HFFc6 (cell line): ENCODE data around the gene UNC45A. TPM values are rescaled to one million over a fixed set of nuclear protein-coding genes. Genes with fewer than 3 reads are reported as not detected.

ENCODE experiments used
- DNase-seq: peaks from one replicate; pipeline ENCODE4 v3.0.0-alpha.2; 2018
- H3K27ac Mint-ChIP-seq: 2 replicates; pipeline ENCODE4 v1.8.0; 2020; ENCODE audit warnings: mild to moderate bottlenecking, mixed read lengths
- H3K27me3 Mint-ChIP-seq: 2 replicates; pipeline ENCODE4 v1.8.0; 2021; ENCODE audit warnings: mild to moderate bottlenecking, moderate library complexity, mixed read lengths; ENCODE audit not compliant: insufficient read depth
- H3K36me3 Mint-ChIP-seq: 2 replicates; pipeline ENCODE4 v1.8.0; 2021; ENCODE audit warnings: low read depth, mixed read lengths
- H3K4me1 Mint-ChIP-seq: 2 replicates; pipeline ENCODE4 v1.8.0; 2020; ENCODE audit warnings: low read depth, mixed read lengths
- H3K4me3 Mint-ChIP-seq: 2 replicates; pipeline ENCODE4 v1.8.0; 2020; ENCODE audit warnings: mild to moderate bottlenecking, moderate library complexity, mixed read lengths
- H3K9me3 Mint-ChIP-seq: 2 replicates; pipeline ENCODE4 v1.8.0; 2020; ENCODE audit warnings: mild to moderate bottlenecking, mixed read lengths
- long read RNA-seq: library from polyadenylated mRNA; unstranded; transcript quantifications from one replicate; pipeline ENCODE4 v2.0.0, GENCODE V29; 2019
- total RNA-seq, 6 experiments: library from RNA; stranded (reverse); fragmentation: NEBNext Ultra II Directional; extraction: Animal tissue kit (Norgen Biotek cat#: 25700); gene quantifications; 2 replicates in 1 of 6; 3 replicates in 5 of 6; pipeline ENCODE4 v1.2.3, GENCODE V29; 2021
- TF ChIP-seq, protein P1 (sequence below): fragments of 200-600 bp; sonication (generic); IDR thresholded peaks from 2 replicates; pipeline ENCODE4 v1.5.0; 2021; ENCODE audit warnings: antibody characterized with exemption, mild to moderate bottlenecking

Gene UNC45A, protein sequence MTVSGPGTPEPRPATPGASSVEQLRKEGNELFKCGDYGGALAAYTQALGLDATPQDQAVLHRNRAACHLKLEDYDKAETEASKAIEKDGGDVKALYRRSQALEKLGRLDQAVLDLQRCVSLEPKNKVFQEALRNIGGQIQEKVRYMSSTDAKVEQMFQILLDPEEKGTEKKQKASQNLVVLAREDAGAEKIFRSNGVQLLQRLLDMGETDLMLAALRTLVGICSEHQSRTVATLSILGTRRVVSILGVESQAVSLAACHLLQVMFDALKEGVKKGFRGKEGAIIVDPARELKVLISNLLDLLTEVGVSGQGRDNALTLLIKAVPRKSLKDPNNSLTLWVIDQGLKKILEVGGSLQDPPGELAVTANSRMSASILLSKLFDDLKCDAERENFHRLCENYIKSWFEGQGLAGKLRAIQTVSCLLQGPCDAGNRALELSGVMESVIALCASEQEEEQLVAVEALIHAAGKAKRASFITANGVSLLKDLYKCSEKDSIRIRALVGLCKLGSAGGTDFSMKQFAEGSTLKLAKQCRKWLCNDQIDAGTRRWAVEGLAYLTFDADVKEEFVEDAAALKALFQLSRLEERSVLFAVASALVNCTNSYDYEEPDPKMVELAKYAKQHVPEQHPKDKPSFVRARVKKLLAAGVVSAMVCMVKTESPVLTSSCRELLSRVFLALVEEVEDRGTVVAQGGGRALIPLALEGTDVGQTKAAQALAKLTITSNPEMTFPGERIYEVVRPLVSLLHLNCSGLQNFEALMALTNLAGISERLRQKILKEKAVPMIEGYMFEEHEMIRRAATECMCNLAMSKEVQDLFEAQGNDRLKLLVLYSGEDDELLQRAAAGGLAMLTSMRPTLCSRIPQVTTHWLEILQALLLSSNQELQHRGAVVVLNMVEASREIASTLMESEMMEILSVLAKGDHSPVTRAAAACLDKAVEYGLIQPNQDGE
- total RNA-seq = 10 to 100 TPM; 65.3 to 77.5 (median 72.1) TPM
- long read RNA-seq, transcript UNC45A-202 (20 exons, 3,252 nt) = major isoform, 20 of 72 reads
- long read RNA-seq, partial matches to known transcripts = 48 of 72 reads
- long read RNA-seq, other reads (novel, unspliced or antisense) = 4 of 72 reads

DNA sequence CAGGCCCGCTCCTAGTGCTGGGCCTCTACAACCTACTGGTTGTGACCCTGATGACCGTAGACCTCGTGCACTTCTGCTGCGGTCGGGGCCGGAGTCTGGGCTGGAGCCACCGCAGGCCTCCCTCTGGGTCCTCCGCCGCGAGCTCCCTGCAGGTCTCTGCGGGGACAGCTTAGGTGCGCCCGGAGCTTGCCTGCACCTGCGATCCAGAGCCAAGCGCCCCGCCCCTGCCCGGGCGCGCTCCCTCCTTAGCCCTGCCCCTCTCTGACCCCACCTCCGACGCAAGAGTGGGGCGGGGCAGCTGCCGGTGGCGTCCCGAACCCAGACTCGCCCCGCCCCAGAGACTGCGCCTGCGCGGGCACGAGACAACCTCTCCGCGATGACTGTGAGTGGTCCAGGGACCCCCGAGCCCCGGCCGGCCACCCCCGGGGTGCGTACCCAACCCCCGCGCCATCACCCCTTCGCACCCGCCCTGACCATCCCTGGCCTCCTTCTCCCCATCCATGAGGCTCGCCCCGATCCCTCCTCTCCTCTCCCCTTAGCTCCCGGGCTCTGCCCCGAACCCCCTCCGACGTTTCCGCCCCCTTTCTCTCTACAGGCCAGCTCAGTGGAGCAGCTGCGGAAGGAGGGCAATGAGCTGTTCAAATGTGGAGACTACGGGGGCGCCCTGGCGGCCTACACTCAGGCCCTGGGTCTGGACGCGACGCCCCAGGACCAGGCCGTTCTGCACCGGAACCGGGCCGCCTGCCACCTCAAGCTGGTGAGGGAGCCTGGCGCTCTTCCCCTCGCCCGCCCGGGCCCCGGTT, at the start of gene UNC45A:
UNC45A (plus strand) TSS at position 337 of the 803 bp plus-strand sequence; CDS start at position 377, 40 bp downstream.
- TF ChIP-seq, protein P1, sequence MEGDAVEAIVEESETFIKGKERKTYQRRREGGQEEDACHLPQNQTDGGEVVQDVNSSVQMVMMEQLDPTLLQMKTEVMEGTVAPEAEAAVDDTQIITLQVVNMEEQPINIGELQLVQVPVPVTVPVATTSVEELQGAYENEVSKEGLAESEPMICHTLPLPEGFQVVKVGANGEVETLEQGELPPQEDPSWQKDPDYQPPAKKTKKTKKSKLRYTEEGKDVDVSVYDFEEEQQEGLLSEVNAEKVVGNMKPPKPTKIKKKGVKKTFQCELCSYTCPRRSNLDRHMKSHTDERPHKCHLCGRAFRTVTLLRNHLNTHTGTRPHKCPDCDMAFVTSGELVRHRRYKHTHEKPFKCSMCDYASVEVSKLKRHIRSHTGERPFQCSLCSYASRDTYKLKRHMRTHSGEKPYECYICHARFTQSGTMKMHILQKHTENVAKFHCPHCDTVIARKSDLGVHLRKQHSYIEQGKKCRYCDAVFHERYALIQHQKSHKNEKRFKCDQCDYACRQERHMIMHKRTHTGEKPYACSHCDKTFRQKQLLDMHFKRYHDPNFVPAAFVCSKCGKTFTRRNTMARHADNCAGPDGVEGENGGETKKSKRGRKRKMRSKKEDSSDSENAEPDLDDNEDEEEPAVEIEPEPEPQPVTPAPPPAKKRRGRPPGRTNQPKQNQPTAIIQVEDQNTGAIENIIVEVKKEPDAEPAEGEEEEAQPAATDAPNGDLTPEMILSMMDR = no peak
- H3K4me3 Mint-ChIP-seq = peak within 1 kb of the TSS; percentile 92
- H3K27me3 Mint-ChIP-seq = peaks cover 2% of the 10 kb centered on the region; the same call in 1 of the 2 replicates
- peak within 1 kb of the TSS; percentile 73 for H3K27ac Mint-ChIP-seq
- peak; percentile 66 for DNase-seq
- no peaks in the 10 kb centered on the region for H3K9me3 Mint-ChIP-seq
- peaks cover 11% of the 10 kb centered on the region for H3K36me3 Mint-ChIP-seq
- H3K4me1 Mint-ChIP-seq = peaks cover 45% of the 10 kb centered on the region

DNA sequence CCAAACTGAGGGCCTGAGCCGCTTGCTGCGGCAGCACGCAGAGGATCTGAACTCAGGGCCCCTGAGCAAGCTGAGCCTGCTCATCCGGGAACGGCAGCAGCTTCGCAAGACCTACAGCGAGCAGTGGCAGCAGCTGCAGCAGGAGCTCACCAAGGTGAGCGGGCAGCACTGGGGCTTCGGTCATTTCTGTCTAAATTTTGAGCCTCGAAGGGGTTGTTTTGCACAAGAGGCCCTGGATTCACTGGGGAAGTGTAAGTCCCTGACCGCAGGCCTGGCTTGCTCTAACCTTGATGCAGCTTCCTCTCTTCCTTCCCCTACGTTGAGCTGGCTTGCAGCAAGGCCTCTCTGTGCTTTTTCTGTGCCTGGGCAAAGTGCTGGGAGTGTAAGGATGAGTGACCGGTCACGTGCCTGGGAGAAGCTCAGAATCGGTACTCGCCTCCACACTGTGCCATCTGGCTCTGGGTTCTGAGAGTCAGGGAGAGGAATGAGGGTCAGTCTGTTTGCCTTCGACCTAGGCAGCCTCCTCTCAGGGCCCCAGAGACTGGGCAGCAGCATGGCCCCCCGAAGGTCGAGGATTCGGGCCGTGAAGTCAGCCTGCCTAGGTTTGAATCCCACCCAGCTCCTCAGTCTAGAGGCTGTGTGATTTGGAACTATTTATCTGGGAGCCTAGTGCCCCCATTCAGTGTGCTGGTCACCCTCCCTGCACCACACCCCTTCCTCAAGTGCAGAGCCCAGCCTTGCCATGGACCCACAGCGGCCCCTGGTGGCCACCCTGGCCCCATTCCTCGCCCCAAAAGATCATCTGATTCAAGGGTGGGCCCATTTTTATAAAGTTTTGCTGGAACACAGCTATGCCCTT, 49.4 kb upstream of the UNC45A start:
- Mint-ChIP-seq H3K27ac (no peak overlapping the region), H3K36me3 (no peaks in the 10 kb centered on the region), H3K9me3 (no peaks in the 10 kb centered on the region), H3K27me3 (no peaks in the 10 kb centered on the region; the same call in none of the 2 replicates), H3K4me1 (peaks cover 10% of the 10 kb centered on the region; the same call in 1 of the 2 replicates), H3K4me3 (no peak overlapping the region)
- TF ChIP-seq, protein P1 = peak; percentile 99
- DNase-seq = no peak

DNA sequence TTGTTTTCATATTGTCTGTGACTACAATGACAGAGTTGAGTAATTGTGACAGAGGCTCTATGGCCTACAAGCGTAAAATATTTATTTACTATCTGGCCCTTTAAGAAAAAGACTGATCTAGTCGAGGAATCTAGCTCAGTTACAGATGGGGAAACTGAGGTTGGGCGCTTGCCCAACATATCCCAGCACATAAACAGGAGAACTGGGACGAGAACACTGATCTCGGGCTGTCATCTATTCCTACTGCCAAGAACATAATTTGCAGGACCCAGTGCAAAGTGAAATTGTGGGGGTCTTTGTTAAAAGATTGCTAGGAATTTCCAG, 48.8 kb upstream of the UNC45A start:
- TF ChIP-seq, protein P1 = peak; percentile 54
- Mint-ChIP-seq H3K36me3 (no peaks in the 10 kb centered on the region), H3K27ac (no peak overlapping the region), H3K27me3 (no peaks in the 10 kb centered on the region; the same call in none of the 2 replicates), H3K9me3 (no peaks in the 10 kb centered on the region), H3K4me1 (peaks cover 10% of the 10 kb centered on the region; the same call in 1 of the 2 replicates), H3K4me3 (no peak overlapping the region)
- no peak for DNase-seq

DNA sequence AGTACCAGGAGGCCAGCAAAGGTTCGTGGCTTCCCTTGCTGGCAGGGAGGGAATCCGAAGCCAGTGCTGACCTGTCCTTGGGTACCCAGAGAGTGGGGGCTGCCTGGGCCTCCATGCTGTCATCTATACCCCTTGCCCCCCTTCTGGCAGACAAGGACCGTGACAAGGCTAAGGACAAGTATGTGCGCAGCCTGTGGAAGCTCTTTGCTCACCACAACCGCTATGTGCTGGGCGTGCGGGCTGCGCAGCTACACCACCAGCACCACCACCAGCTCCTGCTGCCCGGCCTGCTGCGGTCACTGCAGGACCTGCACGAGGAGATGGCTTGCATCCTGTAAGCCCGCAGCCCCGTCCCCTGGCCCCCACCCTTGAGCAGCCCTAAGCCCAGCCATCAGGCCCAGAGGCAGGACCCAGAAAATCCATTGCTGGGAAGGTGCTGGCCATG, 48.0 kb upstream of the UNC45A start:
- Mint-ChIP-seq H3K4me3 (no peak overlapping the region), H3K36me3 (no peaks in the 10 kb centered on the region), H3K27ac (no peak overlapping the region), H3K4me1 (peaks cover 10% of the 10 kb centered on the region; the same call in 1 of the 2 replicates), H3K9me3 (no peaks in the 10 kb centered on the region), H3K27me3 (peaks cover 2% of the 10 kb centered on the region)
- DNase-seq = no peak
- TF ChIP-seq, protein P1 = no peak
